Lower leg skin (tissue), 4 donors: ENCODE measurements around the gene ZNF430. TPM values are rescaled to one million over a fixed set of nuclear protein-coding genes. Genes with fewer than 3 reads are reported as not detected.

Experiments
- DNase-seq, 2 donors: peaks; one replicate each; pipeline ENCODE4 v3.0.0-alpha.2; 2019; ENCODE audit warnings: low spot score in 2 of 2
- H3K4me3 ChIP-seq: fragments of 200-600 bp; sonication (generic); 2 replicates; pipeline ENCODE4 v1.5.1; 2017; ENCODE audit warnings: mild to moderate bottlenecking, low read depth; ENCODE audit not compliant: poor library complexity, severe bottlenecking
- POLR2A ChIP-seq, 2 donors: fragments of 450-650 bp; IDR thresholded peaks; one replicate each; pipeline ENCODE4 v1.6.1; 2016 to 2017; ENCODE audit warnings: antibody characterized with exemption in 2 of 2, mild to moderate bottlenecking in 1 of 2, moderate library complexity in 1 of 2
- WGBS, 2 donors: methylation state at CpG; one replicate each; pipeline ENCODE4 v1.1.5; 2018; 5-methylcytosine and 5-hydroxymethylcytosine counted together
- intact Hi-C: fragments of 100-400 bp; cut with DNase I; formaldehyde crosslinking; loops from one replicate; pipeline ENCODE4 v1.15.0; 2023; ENCODE audit warnings: low total_unique reads
- total RNA-seq, 4 donors: library from RNA; depleted of rRNA; stranded (reverse); fragments of >200 nt; gene quantifications; one replicate each; pipeline ENCODE4 v1.1.0, GENCODE V29; 2016
- TF ChIP-seq, protein P1 (sequence below), 3 donors: fragments of 450-650 bp; IDR thresholded peaks; one replicate each; pipeline ENCODE4 v1.5.1; 2016; ENCODE audit warnings: antibody characterized with exemption in 3 of 3, mild to moderate bottlenecking in 3 of 3, moderate library complexity in 2 of 3

ZNF430 gene
- total RNA-seq, 4 donors from 2014 or later, result 15.4 to 47.4 (median 24.7) TPM

DNA sequence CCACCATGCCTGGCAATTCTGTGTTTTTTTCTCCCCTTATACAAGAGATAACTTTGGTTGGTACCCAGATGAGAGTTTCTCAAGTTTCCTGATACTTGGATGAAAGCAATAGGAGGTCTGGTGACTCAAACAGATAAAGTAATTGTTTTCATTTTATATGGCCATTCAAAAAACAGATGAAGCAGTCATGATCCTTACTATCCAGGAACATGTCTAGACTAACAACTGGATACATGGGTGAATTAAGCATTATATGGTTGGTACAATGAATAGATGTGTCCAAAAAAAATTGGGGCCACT, 8.5 kb downstream of the ZNF430 start:
- intact Hi-C loops, result no loop called here
- TF ChIP-seq, protein P1, sequence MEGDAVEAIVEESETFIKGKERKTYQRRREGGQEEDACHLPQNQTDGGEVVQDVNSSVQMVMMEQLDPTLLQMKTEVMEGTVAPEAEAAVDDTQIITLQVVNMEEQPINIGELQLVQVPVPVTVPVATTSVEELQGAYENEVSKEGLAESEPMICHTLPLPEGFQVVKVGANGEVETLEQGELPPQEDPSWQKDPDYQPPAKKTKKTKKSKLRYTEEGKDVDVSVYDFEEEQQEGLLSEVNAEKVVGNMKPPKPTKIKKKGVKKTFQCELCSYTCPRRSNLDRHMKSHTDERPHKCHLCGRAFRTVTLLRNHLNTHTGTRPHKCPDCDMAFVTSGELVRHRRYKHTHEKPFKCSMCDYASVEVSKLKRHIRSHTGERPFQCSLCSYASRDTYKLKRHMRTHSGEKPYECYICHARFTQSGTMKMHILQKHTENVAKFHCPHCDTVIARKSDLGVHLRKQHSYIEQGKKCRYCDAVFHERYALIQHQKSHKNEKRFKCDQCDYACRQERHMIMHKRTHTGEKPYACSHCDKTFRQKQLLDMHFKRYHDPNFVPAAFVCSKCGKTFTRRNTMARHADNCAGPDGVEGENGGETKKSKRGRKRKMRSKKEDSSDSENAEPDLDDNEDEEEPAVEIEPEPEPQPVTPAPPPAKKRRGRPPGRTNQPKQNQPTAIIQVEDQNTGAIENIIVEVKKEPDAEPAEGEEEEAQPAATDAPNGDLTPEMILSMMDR (IDR thresholded peaks at IDR 0.05), result no peak
- TF ChIP-seq POLR2A (IDR thresholded peaks at IDR 0.05), result no peak
- no peak for DNase-seq
- no peak overlapping the region for H3K4me3 ChIP-seq

DNA sequence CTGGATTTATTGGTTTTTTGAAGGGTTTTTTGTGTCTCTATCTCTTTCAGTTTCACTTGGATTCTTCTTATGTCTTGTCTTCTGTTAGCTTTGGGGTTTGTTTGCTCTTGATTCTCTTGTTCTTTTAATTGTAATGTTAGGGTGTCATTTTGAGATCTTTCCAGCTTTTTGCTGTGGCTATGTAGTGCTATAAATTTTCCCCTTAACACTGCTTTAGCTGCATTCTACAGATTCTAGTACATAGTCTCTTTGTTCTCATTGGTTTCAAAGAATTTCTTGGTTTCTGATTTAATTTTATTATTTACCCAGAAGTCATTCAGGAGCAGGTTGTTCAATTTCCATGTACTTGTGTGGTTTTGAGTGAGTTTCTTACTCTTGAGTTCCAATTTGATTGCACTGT, 24.6 kb downstream of the ZNF430 start:
- no peak overlapping the region for H3K4me3 ChIP-seq
- TF ChIP-seq, protein P1 (IDR thresholded peaks at IDR 0.05), result no peak
- no peak for TF ChIP-seq POLR2A (IDR thresholded peaks at IDR 0.05)
- no peak for DNase-seq
- intact Hi-C loops, result no loop called here

DNA sequence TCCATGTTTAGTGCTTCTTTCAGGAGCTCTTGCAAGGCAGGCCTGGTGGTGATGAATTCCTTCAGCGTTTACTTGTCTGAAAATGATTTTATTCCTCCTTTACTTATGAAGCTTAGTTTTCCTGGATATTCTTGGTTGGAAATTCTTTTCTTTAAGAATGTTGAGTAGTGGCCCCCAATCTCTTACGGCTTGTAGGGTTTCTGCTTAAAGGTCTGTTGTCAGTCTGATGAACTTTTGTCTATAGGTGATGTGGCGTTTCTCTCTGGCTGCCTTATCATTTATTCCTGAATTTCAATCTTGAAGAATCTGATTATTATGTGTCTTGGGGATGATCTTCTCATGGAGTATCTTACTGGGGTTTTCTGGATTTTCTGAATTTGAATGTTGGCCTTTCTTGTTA, 26.0 kb downstream of the ZNF430 start:
- WGBS, 2 donors, result 93 to 96% methylated on average over 3 of the region's 3 CpGs
- no peak for TF ChIP-seq POLR2A (IDR thresholded peaks at IDR 0.05)
- TF ChIP-seq, protein P1 (IDR thresholded peaks at IDR 0.05), result no peak
- intact Hi-C loops, result no loop called here
- no peak for DNase-seq
- H3K4me3 ChIP-seq, result no peak overlapping the region

DNA sequence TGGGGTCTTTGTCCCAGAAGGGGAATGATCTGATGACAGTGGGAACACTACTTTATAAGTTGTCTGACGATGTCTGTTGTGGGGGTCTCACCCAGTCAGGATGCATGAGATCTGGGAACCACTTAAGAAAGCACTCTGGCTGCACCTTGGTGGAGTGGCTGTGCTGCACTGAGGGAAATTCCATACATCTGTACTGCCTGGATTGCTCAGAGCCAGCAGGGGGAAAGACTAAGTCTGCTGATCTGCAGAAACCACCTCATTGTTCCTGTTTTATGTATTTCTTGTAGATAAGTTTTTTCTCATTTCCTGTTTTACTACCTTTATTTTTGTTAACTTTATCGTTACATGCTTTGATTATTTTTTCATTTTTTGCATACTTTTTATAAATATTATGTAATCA, 27.3 kb downstream of the ZNF430 start:
- H3K4me3 ChIP-seq, result no peak overlapping the region
- TF ChIP-seq, protein P1 (IDR thresholded peaks at IDR 0.05), result no peak
- no peak for TF ChIP-seq POLR2A (IDR thresholded peaks at IDR 0.05)
- DNase-seq, result no peak
- intact Hi-C loops, result no loop called here
- 98 to 100% methylated on average over 2 of the region's 2 CpGs for WGBS, 2 donors

DNA sequence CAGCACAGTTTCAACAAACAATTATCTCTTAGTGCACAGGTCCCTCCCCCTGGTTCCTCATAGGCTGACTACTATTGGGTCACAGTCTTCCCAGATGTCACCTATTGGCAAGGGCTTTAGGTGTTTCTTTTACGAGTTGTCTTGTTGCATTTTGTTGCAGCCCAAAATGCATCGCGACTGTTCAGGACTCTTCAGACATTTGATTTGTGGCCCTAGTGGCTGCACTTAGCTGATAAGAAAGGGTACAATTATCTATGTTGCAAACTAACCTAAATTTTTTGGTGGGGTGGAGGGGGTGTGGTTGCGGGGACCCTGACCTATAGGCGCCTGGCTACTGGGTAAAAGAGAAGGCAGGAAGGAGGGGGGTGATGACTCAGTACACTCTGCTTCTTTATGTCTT, 32.4 kb downstream of the ZNF430 start:
- no peak for DNase-seq
- intact Hi-C loops, result no loop called here

DNA sequence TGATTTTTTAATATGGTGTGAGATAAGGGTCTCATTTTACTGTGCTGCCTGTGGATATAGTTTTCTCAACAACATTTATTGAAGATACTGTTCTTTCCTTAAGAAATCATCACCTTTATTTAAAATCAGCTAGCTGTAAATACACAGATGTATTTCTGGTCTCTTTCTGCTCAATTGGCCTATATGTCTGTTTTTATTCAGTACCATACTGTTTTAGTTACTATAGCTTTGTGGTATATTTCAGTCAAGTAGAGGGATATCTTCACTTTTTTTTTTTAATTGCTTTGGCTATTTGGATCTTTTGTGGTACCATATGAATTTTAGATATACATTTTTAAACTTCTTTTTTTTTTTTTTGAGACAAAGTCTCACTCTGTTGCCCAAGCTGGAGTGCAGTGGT, 44.9 kb downstream of the ZNF430 start:
- intact Hi-C loops, result no loop called here
- TF ChIP-seq, protein P1 (IDR thresholded peaks at IDR 0.05), result no peak
- no peak for TF ChIP-seq POLR2A (IDR thresholded peaks at IDR 0.05)
- no peak overlapping the region for H3K4me3 ChIP-seq
- no peak for DNase-seq

More for the DNA sequence above, 32.4 kb downstream of the ZNF430 start:
- 96 to 98% methylated on average over 5 of the region's 5 CpGs for WGBS, 2 donors
- TF ChIP-seq, protein P1 (IDR thresholded peaks at IDR 0.05), result no peak
- TF ChIP-seq POLR2A (IDR thresholded peaks at IDR 0.05), result no peak
- no peak overlapping the region for H3K4me3 ChIP-seq
